ENCODE results near the gene GPC1. TPM values are rescaled to one million over a fixed set of nuclear protein-coding genes. Genes with fewer than 3 reads are reported as not detected.

The GPC1 gene
- total and polyA plus RNA-seq, 2 experiments from 2014 or later, result 57.8 to 80.9 TPM

DNA sequence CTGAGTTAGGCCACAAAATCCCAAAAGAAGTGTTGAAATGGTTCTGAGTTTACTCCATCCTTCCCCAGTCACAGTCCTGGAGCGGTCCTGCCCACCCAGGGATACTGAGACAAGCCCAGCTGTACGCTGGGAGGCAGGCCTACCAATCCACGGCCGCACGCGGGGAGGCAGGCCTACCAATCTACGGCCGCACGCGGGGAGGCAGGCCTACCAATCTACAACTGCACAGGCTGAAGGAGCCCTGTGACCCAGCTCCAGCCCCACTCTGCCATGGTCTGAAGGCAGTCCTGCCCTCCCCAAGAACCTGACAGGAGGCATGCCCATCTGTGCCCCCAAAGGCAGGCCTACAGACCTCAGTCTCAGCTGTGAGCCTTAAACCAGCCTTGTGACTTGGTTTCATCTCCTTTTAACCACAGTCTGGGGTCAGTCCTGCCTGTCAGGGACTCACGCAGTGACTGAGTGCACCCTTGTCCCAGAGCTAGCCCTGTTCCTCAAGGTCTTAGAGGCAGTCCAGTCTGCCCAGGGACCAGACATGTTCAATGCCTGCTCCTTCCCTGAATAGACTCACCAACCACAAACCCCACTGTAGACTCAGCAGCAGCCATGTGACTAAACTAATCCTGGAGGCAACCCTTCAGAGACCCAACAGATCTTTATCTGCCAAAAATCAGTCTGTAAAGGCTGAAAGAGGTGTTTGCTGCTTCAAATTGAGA is 36.8 kb downstream of the GPC1 start:
- Histone ChIP-seq H3K27me3 (no peaks in the 10 kb centered on the region), H3K9me3 (ENCODE audit: low read depth) (no peaks in the 10 kb centered on the region), H3K27ac (no peak overlapping the region), H3K36me3 (no peaks in the 10 kb centered on the region), H3K4me3 (no peak overlapping the region), H3K4me1 (ENCODE audit: low read depth) (no peaks in the 10 kb centered on the region)
- TF ChIP-seq, protein P1, sequence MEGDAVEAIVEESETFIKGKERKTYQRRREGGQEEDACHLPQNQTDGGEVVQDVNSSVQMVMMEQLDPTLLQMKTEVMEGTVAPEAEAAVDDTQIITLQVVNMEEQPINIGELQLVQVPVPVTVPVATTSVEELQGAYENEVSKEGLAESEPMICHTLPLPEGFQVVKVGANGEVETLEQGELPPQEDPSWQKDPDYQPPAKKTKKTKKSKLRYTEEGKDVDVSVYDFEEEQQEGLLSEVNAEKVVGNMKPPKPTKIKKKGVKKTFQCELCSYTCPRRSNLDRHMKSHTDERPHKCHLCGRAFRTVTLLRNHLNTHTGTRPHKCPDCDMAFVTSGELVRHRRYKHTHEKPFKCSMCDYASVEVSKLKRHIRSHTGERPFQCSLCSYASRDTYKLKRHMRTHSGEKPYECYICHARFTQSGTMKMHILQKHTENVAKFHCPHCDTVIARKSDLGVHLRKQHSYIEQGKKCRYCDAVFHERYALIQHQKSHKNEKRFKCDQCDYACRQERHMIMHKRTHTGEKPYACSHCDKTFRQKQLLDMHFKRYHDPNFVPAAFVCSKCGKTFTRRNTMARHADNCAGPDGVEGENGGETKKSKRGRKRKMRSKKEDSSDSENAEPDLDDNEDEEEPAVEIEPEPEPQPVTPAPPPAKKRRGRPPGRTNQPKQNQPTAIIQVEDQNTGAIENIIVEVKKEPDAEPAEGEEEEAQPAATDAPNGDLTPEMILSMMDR (IDR thresholded peaks at IDR 0.05; ENCODE audit: low read depth, low read length), result no peak
- DNase-seq (ENCODE audit: low read depth in 1 of 2, low spot score in 1 of 2), result no peak

DNA sequence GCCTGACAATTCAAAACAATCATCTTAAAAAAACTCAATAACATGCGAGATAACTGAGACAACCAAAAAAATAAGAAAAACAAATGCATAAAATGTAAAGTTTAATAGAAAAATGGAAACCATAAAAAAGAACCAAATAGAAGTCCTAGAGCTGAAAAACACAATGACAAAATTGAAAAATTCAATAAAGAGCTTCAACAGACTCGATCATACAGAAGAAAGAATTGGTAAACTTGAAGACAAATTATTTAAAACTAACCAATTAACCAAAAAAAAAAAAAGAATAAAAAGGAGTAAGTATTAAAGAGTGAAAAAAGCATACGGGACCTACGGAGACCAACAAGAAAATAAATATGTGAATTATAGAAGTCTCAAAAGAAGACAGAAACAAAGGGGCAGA is 37.7 kb downstream of the GPC1 start:
- H3K27ac ChIP-seq, result no peak overlapping the region
- H3K4me3 ChIP-seq, result no peak overlapping the region
- H3K36me3 ChIP-seq, result no peaks in the 10 kb centered on the region
- H3K27me3 ChIP-seq, result no peaks in the 10 kb centered on the region
- TF ChIP-seq, protein P1 (IDR thresholded peaks at IDR 0.05; ENCODE audit: low read depth, low read length), result no peak
- H3K9me3 ChIP-seq (ENCODE audit: low read depth), result no peaks in the 10 kb centered on the region
- H3K4me1 ChIP-seq (ENCODE audit: low read depth), result no peaks in the 10 kb centered on the region
- no peak for DNase-seq (ENCODE audit: low read depth in 1 of 2, low spot score in 1 of 2)

DNA sequence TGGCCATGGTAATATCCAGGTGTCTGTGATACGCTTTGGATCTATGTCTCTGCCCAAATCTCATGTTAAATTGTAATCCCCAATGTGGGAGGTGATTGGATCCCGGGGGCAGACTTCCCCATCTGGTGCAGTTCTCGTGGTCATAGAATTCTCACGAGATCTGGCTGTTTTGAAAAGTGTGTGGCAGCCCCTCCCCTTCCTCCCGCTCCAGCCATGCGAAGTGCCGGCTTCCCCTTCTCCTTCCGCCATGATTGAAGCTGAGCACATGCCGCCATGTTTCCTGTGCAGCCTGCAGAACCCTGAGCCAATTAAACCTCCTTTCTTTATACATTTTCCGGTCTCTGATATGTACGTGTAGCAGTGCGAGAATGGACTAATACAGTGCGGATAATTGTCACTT is 42.5 kb downstream of the GPC1 start:
- H3K4me1 ChIP-seq (ENCODE audit: low read depth), result no peaks in the 10 kb centered on the region
- H3K27ac ChIP-seq, result no peak overlapping the region
- TF ChIP-seq, protein P1 (IDR thresholded peaks at IDR 0.05; ENCODE audit: low read depth, low read length), result no peak
- DNase-seq (ENCODE audit: low read depth in 1 of 2, low spot score in 1 of 2), result no peak
- no peaks in the 10 kb centered on the region for H3K27me3 ChIP-seq
- no peak overlapping the region for H3K4me3 ChIP-seq
- no peaks in the 10 kb centered on the region for H3K9me3 ChIP-seq (ENCODE audit: low read depth)
- H3K36me3 ChIP-seq, result no peaks in the 10 kb centered on the region

DNA sequence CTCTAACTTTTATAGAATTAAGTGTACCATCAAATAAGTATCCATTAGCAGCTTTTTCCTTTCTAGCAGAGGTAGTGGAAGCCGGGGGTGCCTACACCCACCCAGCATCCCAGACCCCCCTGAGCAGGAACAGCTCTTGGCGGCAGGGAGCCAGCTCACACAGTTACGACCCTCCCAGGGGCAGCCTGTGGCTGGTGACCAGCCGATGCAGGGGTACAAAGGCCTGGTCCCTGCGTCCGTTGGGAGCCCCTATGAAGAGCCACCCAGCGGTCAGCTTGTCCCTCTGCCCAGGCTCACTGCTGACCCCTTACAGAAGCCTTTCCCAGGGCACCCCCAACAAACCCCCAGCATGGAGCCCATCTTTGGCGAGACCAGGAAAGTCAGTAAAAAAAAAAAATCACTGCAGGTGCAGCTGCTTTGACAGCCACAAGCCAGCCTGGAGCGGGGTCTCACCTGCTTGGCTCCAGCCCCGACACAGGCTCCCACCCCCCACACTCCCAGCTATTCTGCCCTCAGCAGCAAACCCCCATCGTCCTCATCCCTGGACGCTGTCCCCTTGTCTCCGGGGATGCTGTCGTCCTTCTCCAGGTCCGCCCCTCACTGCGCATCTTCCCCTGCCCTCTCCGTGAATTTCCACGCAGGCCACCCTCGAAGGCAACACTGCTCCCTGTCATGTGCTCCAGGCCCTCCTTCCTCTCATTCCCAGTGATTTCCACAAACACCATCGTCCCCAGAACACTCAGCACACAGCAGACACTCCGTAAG is 43.1 kb downstream of the GPC1 start:
- Histone ChIP-seq H3K27ac (no peak overlapping the region), H3K4me1 (ENCODE audit: low read depth) (no peaks in the 10 kb centered on the region), H3K9me3 (ENCODE audit: low read depth) (no peaks in the 10 kb centered on the region), H3K4me3 (no peak overlapping the region), H3K36me3 (no peaks in the 10 kb centered on the region), H3K27me3 (no peaks in the 10 kb centered on the region)
- TF ChIP-seq, protein P1 (IDR thresholded peaks at IDR 0.05; ENCODE audit: low read depth, low read length), result no peak
- DNase-seq (ENCODE audit: low read depth in 1 of 2, low spot score in 1 of 2), result no peak

DNA sequence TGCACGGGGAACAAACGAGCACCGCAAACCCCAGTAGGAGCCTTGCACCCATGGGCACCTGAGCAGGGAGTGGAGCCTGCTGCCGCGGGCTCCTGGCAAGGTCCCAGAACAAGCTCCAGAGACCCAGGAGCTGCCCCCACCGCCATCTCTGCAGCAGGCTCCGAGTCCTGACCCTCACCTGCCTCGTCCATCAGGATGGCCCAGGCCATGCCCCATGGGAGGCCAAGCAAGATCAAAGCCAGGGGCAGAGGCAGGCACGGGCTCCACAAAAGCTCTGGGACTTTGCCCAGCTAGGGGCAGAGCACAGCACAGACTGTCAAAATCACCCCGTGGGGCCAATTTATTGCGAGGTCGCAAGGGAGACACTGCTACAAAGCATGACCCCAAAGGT is 43.6 kb downstream of the GPC1 start:
- Histone ChIP-seq H3K4me3 (no peak overlapping the region), H3K9me3 (ENCODE audit: low read depth) (no peaks in the 10 kb centered on the region), H3K4me1 (ENCODE audit: low read depth) (no peaks in the 10 kb centered on the region), H3K27me3 (no peaks in the 10 kb centered on the region), H3K27ac (no peak overlapping the region), H3K36me3 (no peaks in the 10 kb centered on the region)
- TF ChIP-seq, protein P1 (IDR thresholded peaks at IDR 0.05; ENCODE audit: low read depth, low read length), result no peak
- no peak for DNase-seq (ENCODE audit: low read depth in 1 of 2, low spot score in 1 of 2)
